Stimulated activated memory B cell treated with anti-CD40 and anti-IgM and Interleukin-4, amounts not matched to agents 10 μg/mL and 1 μg/mL and 100 μg/mL, for 72 hours (primary cell): Measurements from ENCODE around the gene THEM4.

Experiments used
- ATAC-seq: fragments of 150-1000 bp; cut with Tn5 transposase; 2 replicates; pipeline ENCODE4 v1.10.0; 2021
- H3K27ac Mint-ChIP-seq: one replicate; pipeline ENCODE4 v1.8.0; 2022; ENCODE audit warnings: mild to moderate bottlenecking, mixed read lengths
- H3K27me3 Mint-ChIP-seq: one replicate; pipeline ENCODE4 v1.8.0; 2022; ENCODE audit warnings: mixed read lengths
- H3K36me3 Mint-ChIP-seq: one replicate; pipeline ENCODE4 v1.8.0; 2022; ENCODE audit warnings: mixed read lengths
- H3K4me1 Mint-ChIP-seq: one replicate; pipeline ENCODE4 v1.8.0; 2022; ENCODE audit warnings: mixed read lengths
- H3K4me3 Mint-ChIP-seq: one replicate; pipeline ENCODE4 v1.8.0; 2022; ENCODE audit warnings: mild to moderate bottlenecking, moderate library complexity, mixed read lengths
- H3K9me3 Mint-ChIP-seq: one replicate; pipeline ENCODE4 v1.8.0; 2022; ENCODE audit warnings: mixed read lengths

Gene THEM4

DNA sequence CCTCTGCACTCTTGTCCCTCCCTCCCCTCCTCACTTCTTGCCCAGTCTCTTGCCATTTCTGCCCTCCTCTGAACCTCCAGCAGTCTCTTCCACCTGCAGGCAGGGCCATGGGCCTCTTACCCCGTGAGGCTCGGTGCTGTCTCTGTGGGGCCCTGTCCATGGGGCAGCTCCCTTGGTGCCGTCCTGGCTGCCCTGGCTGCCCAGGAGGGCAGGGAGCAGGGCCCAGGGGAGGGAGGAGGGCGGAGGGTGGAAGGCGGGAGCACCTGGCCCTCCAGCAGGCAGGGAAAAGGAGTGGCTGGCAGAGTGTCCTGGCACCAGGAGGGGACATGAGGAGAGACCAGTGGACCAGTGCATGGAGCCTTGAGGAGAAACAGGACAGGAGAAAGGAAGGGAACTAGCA lies 77.7 kb downstream of the THEM4 start, which contains the start of gene RORC:
Gene RORC, minus strand, starts transcription at position 198 of the 400 bp plus-strand sequence. Its CDS starts 38 bp downstream, at position 160.
- Mint-ChIP-seq H3K27me3 (peaks cover 38% of the 10 kb centered on the region), H3K9me3 (no peaks in the 10 kb centered on the region), H3K4me1 (peaks cover 22% of the 10 kb centered on the region), H3K36me3 (no peaks in the 10 kb centered on the region), H3K27ac (peak within 1 kb of the TSS; percentile 6), H3K4me3 (no peak within 1 kb of the TSS)
- no peak for ATAC-seq

DNA sequence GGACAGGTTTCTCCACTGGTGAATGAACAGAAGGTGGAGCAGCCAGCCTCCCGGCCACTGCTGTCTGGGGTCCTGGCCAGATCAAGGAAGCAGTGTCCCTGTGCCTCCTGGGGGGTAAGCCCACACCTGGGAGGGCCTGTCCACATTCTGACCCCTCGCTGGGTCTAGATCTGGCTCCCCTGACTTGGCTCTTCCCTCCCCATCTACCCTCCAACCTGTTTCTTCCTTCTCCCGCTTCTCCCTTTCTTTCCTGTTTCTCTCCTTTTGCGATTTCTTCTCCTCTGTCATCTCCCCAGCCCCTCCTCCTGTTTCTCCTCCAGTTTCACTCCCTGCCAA lies 78.1 kb downstream of the THEM4 start:
- Mint-ChIP-seq H3K27me3 (peaks cover 34% of the 10 kb centered on the region), H3K36me3 (no peaks in the 10 kb centered on the region), H3K4me3 (no peak overlapping the region), H3K27ac (peak overlapping the region; percentile 6), H3K4me1 (peaks cover 18% of the 10 kb centered on the region), H3K9me3 (no peaks in the 10 kb centered on the region)
- no peak for ATAC-seq

DNA sequence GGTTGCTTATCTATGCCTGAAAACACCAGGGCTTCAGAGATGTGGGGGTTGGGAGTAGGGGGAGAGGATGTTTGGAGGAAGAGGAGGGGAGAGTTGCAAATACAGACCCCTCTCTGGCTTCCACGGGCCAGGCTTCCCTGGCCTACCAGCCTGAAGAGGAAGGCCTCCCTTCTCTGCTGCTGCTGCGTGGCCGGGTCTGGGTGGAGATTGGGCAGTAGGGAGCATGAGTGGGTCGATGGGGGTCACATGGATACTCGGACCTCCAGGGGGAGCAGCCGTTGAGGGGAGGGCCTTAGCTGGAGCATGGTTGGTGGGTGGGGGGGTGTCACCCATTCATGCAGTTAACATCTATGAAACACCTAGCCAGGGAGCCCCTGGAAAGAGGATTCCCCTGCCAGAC lies 79.3 kb downstream of the THEM4 start:
- Mint-ChIP-seq H3K9me3 (no peaks in the 10 kb centered on the region), H3K27ac (no peak overlapping the region), H3K4me1 (peaks cover 17% of the 10 kb centered on the region), H3K27me3 (peaks cover 32% of the 10 kb centered on the region), H3K36me3 (no peaks in the 10 kb centered on the region), H3K4me3 (no peak overlapping the region)
- no peak for ATAC-seq

DNA sequence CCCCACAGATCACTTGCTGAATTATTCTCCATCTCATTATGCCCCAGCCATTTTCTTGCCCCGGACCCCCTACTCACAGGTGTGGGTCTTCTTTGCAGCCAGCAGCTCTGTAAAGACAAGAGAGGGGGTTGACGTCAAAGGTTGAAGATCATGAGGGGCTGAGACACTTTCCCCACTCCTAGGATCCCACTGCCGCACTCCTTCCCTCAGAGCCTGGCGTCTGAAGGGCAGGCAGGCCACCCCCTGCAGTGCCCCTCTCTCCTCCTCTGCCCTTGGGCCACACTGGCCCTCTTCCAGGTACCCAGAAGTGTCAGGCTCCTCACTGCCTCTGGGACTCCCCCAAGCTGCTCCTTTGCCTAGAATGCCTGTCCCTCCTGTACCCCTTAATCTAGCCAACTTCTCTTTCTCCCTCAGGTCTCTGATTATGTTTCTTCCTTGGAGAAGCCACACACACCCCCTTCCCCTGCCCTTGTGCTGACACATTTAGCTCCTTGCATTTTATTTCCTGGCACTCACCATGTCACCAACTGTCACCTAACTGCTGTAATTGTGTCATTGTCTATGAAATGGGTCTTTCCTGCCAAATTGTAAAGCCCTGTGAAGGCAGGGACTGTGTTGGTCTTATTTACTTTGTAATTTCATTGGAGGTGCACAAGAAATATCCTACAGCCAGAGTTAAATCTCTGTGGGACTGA lies 79.8 kb downstream of the THEM4 start:
- H3K27ac Mint-ChIP-seq: no peak overlapping the region
- ATAC-seq: no peak

DNA sequence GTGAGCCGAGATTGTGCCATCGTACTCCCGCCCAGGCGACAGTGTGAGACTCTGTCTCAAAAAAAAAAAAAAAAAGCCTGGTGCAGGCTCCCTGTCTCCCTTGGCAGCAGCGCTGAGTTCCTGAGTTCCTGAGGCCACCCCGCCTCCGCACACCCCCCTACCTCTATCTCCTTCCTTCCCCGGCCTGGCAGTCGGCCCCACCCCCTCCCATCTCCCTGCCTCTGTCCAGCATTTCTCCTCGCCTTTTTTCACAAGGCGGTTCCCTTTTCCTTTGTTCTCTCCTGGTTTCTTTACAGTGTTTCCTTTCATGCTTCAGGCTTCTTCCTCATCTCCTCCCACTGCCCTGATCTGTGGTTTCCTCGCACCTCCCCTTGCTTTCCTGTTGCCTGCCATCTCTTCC lies 80.4 kb downstream of the THEM4 start:
- H3K4me1 Mint-ChIP-seq: peaks cover 17% of the 10 kb centered on the region
- no peak overlapping the region for H3K4me3 Mint-ChIP-seq
- H3K36me3 Mint-ChIP-seq: no peaks in the 10 kb centered on the region
- peaks cover 41% of the 10 kb centered on the region for H3K27me3 Mint-ChIP-seq
- no peak overlapping the region for H3K27ac Mint-ChIP-seq
- H3K9me3 Mint-ChIP-seq: no peaks in the 10 kb centered on the region
- no peak for ATAC-seq

More for the DNA sequence above, 79.8 kb downstream of the THEM4 start:
- H3K27me3 Mint-ChIP-seq: peaks cover 35% of the 10 kb centered on the region
- H3K4me3 Mint-ChIP-seq: no peak overlapping the region
- H3K9me3 Mint-ChIP-seq: no peaks in the 10 kb centered on the region
- peaks cover 17% of the 10 kb centered on the region for H3K4me1 Mint-ChIP-seq
- H3K36me3 Mint-ChIP-seq: no peaks in the 10 kb centered on the region

DNA sequence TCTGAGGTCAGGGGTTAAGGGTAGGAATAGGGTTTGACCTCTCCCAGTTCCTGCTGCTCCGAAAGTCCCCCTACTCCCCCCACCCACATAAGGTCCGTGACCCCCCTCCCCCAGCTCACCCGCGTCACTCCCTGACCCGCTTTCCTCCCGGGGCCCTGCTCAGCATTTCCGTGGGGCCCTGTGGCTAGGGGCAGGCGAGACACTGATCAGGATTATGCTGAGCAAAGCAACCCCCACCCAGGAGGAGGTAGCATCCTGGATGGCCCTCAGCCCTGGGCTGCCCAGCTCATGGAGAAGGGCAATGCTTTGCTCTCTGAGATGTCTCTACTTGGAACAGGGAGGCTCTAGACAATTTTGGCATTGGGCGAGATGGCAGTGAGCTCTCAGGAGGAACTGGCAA lies 81.5 kb downstream of the THEM4 start:
- H3K27ac Mint-ChIP-seq: no peak overlapping the region
- ATAC-seq: no peak
- peaks cover 46% of the 10 kb centered on the region for H3K27me3 Mint-ChIP-seq
- H3K9me3 Mint-ChIP-seq: no peaks in the 10 kb centered on the region
- H3K36me3 Mint-ChIP-seq: no peaks in the 10 kb centered on the region
- H3K4me1 Mint-ChIP-seq: peaks cover 17% of the 10 kb centered on the region
- H3K4me3 Mint-ChIP-seq: no peak overlapping the region

DNA sequence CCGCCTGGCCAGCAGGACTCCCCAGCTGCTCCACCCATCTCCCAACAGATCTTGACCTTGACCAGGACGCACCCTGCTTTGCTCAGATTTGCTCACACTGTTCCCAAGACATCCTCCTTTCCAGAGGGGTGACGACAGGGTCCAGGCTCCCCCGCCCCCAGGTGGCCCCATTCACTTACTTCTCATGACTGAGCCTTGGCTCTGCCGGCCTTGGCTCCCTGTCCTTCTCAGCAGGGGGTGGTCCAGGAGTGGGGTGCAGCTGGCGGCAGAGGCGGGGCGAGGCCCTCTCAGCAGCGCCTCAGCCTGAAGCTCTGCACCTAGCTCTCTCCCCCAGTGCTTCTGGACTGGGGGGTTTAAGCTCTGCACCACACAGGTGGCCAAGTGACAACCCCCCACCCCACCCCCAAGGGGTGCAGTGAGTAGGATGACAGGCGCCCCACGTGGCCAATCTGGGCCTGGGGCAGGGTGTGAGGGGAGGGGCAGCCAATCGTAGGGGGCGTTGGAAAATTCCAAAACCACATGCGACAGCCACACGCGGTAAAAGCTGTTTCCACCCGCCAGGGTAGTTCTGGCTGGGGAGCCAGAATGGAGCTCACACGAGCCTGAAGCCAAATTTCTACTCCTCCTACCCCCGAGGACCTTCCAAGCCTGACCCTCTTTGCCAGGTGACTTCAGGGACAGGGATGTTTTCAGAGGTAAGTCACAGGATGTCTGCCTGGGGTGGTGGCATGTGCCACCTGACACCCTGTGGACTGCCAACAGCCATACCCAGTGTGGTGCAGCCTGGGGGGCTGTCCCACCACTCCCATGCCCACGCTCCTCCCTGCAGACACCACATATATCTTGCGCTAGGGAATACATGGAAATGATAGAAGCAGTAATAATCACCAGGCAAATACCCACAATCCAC lies 83.3 kb downstream of the THEM4 start:
- Mint-ChIP-seq H3K4me3 (no peak overlapping the region), H3K36me3 (no peaks in the 10 kb centered on the region), H3K4me1 (peaks cover 22% of the 10 kb centered on the region), H3K9me3 (no peaks in the 10 kb centered on the region), H3K27ac (no peak overlapping the region), H3K27me3 (peaks cover 31% of the 10 kb centered on the region)
- ATAC-seq: no peak

DNA sequence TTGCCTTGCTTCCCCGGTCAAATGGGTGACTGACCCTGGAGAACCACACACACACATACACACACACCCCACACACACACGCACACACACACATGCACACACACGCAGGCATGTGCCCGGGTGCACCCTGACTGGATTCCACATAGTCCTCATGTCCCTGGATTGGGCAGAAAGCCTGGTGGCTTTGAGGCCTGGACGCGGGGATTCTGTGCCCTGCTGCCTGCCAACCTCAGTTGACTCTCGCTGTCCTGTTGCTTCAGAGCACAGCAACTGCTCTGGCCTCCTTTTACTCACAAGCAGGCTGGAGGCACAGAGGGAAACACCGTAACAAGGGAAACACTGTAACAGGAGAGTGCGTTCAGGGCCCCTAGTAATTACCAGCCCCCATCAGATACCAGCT lies 84.1 kb downstream of the THEM4 start:
- Mint-ChIP-seq H3K4me3 (no peak overlapping the region), H3K36me3 (no peaks in the 10 kb centered on the region), H3K4me1 (peaks cover 18% of the 10 kb centered on the region), H3K27me3 (peaks cover 28% of the 10 kb centered on the region), H3K27ac (no peak overlapping the region), H3K9me3 (no peaks in the 10 kb centered on the region)
- ATAC-seq: no peak
